Endothelial cell of umbilical vein (primary cell): ENCODE measurements around the gene MVK. TPM values are rescaled to one million over a fixed set of nuclear protein-coding genes. Genes with fewer than 3 reads are reported as not detected.

ENCODE experiments used
- BruUV-seq: library from RNA; stranded (reverse); fragments of 400-500 nt; replicated peaks from 2 replicates; lab custom pipeline; 2021; lab: Mats Ljungman, UMichigan
- CTCF ChIA-PET: fragments of 300-600, 350-600 bp; sonication (Branson Sonifier 250); formaldehyde crosslinking; loops from one replicate; lab custom pipeline; 2021; ENCODE audit warnings: antibody characterized with exemption, inconsistent platforms; lab: Charles Lee
- POLR2A ChIA-PET: fragments of 300-600, 350-600 bp; sonication (Branson Sonifier 250); formaldehyde crosslinking; loops from one replicate; lab custom pipeline; 2021; ENCODE audit warnings: antibody characterized with exemption, inconsistent platforms; lab: Charles Lee
- DNase-seq: peaks from one replicate; pipeline ENCODE4 v3.0.0-alpha.2; 2011; ENCODE audit warnings: low read depth, low spot score
- FAIRE-seq: peaks from 2 replicates; lab custom pipeline; 2011; peaks lifted over from hg19 to GRCh38; lab: Jason Lieb, UNC
- H2AFZ ChIP-seq: 2 replicates; pipeline ENCODE4 v1.6.0; 2012; ENCODE audit warnings: low read depth, low read length, control low read depth, inconsistent platforms
- H3K27ac ChIP-seq: 2 replicates; pipeline ENCODE4 v1.5.1; 2011; ENCODE audit warnings: low read depth, mild to moderate bottlenecking, control low read depth, low read length, moderate library complexity; ENCODE audit not compliant: insufficient read depth
- H3K27me3 ChIP-seq, 2 experiments: 2 replicates each; pipeline versions ENCODE4 v1.6.0 to v1.6.1; 2011; ENCODE audit warnings: low read length in 2 of 2, mixed read lengths in 1 of 2; ENCODE audit not compliant: control insufficient read depth in 2 of 2, insufficient read depth in 2 of 2
- H3K36me3 ChIP-seq, 2 experiments: 2 replicates in 1 of 2; 3 replicates in 1 of 2; pipeline ENCODE4 v1.5.1; 2011; ENCODE audit warnings: low read length in 2 of 2, mild to moderate bottlenecking in 1 of 2, moderate library complexity in 1 of 2; ENCODE audit not compliant: control insufficient read depth in 2 of 2, insufficient read depth in 2 of 2; ENCODE audit errors: extremely low read depth in 1 of 2
- H3K4me1 ChIP-seq: 3 replicates; pipeline ENCODE4 v1.5.1; 2011; ENCODE audit warnings: mild to moderate bottlenecking, low read length; ENCODE audit not compliant: control insufficient read depth, insufficient read depth; ENCODE audit errors: extremely low read depth
- H3K4me2 ChIP-seq: 2 replicates; pipeline ENCODE4 v1.6.1; 2011; ENCODE audit warnings: low read length, control low read depth, mixed read lengths; ENCODE audit not compliant: insufficient read depth
- H3K4me3 ChIP-seq, 3 experiments: fragments of 200-600 bp in 1 of 3; sonication (generic), shearing (Covaris generic) in 1 of 3; replicated peaks in 1 of 3; 2 replicates each; pipeline ENCODE4 v1.5.1; 2011 to 2016; ENCODE audit warnings: control low read depth in 3 of 3, low read length in 3 of 3, mild to moderate bottlenecking in 2 of 3, inconsistent platforms in 1 of 3, low read depth in 1 of 3, moderate library complexity in 1 of 3; ENCODE audit not compliant: insufficient read depth in 1 of 3
- H3K79me2 ChIP-seq: 2 replicates; pipeline ENCODE4 v1.6.0; 2012; ENCODE audit warnings: low read length, inconsistent platforms; ENCODE audit not compliant: control insufficient read depth, insufficient read depth
- H3K9ac ChIP-seq: replicated peaks from 2 replicates; pipeline ENCODE3; 2011; ENCODE audit warnings: low read length, control low read depth; ENCODE audit not compliant: insufficient read depth; ENCODE audit errors: extremely low read depth
- H3K9me1 ChIP-seq: replicated peaks from 3 replicates; pipeline ENCODE4 v1.6.0; 2011; ENCODE audit warnings: mild to moderate bottlenecking, low read length; ENCODE audit not compliant: control insufficient read depth, insufficient read depth; ENCODE audit errors: extremely low read depth
- H3K9me3 ChIP-seq: replicated peaks from 2 replicates; pipeline ENCODE4 v1.5.1; 2012; ENCODE audit warnings: low read length, inconsistent platforms; ENCODE audit not compliant: control insufficient read depth, insufficient read depth
- H4K20me1 ChIP-seq: replicated peaks from 2 replicates; pipeline ENCODE3; 2011; ENCODE audit warnings: mild to moderate bottlenecking, low read length; ENCODE audit not compliant: control insufficient read depth, insufficient read depth; ENCODE audit errors: extremely low read depth
- EZH2 ChIP-seq: IDR thresholded peaks from 2 replicates; pipeline ENCODE4 v1.6.1; 2012; ENCODE audit warnings: borderline replicate concordance, low read depth, mild to moderate bottlenecking, moderate library complexity, low read length, inconsistent platforms; ENCODE audit not compliant: severe bottlenecking
- GATA2 ChIP-seq: IDR thresholded peaks from 2 replicates; pipeline ENCODE4 v1.7.0; 2011; ENCODE audit warnings: low read depth, mild to moderate bottlenecking, moderate library complexity, mixed read lengths, low read length; ENCODE audit not compliant: insufficient read length, insufficient read depth
- JUN ChIP-seq: IDR thresholded peaks from 2 replicates; pipeline ENCODE4 v1.6.1; 2011; ENCODE audit warnings: borderline replicate concordance, low read depth; ENCODE audit not compliant: insufficient read length, insufficient read depth
- POLR2A ChIP-seq: IDR thresholded peaks from 2 replicates; pipeline ENCODE4 v1.6.1; 2012; ENCODE audit warnings: low read depth, mild to moderate bottlenecking, control low read depth, low read length
- POLR2AphosphoS5 ChIP-seq: IDR thresholded peaks from 2 replicates; pipeline ENCODE4 v1.6.1; 2012; ENCODE audit warnings: low read depth, mild to moderate bottlenecking, control low read depth, low read length, moderate library complexity; ENCODE audit not compliant: insufficient read depth
- dilution Hi-C: fragments of 300-500 bp; cut with MboI; formaldehyde crosslinking; loops from one replicate; pipeline ENCODE4 v1.15.0; 2019; ENCODE audit warnings: low sequenced_read_pairs; ENCODE audit not compliant: extremely low pct_ligation_motif_present
- intact Hi-C: fragments of 100-400 bp; cut with micrococcal nuclease; formaldehyde crosslinking; loops from one replicate; pipeline ENCODE4 v1.10.0; 2022
- polyA plus RNA-seq, 4 experiments: library from polyadenylated mRNA; depleted of rRNA in 3 of 4; stranded (reverse) in 3 of 4; unstranded in 1 of 4; fragments of >200 nt; gene quantifications; 2 replicates each; pipeline versions ENCODE4 v1.2.1 to v1.2.3, GENCODE V29; 2011 to 2012; ENCODE audit warnings: missing spikeins in 1 of 4
- total RNA-seq: library from RNA; stranded (reverse); gene quantifications from 2 replicates; pipeline ENCODE4 v1.2.3, GENCODE V29; 2021

The MVK gene
- total and polyA plus RNA-seq, 2 donors (not counting 3 experiments of a cell fraction or from before 2014, with no cell fraction given), result 32.6 to 42.6 TPM

DNA sequence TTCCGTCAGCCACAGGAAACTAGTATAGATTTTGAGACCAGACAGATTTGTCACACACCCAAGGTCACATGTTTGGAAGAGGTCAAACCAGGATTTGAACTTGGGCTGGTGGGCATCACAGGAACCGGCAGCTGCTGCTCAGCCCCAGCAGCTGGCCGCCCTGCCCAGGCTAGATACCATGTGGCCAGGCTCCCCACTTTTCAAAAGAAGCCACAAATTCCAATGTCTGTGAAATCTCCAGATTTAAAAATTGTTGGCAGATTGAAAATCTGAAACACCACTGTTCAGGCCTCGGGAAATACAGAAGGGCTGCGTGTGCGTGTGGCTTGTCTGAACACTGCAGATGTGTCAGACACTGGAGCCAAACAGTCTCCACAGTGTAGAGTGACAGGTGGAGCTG lies 30.7 kb upstream of the MVK start:
- dilution Hi-C loops, result no loop called here
- ChIA-PET CTCF (no interaction called here), POLR2A (no interaction called here)
- H2AFZ ChIP-seq, result no peak overlapping the region
- BruUV-seq, result no TSS peak
- no peaks in the 10 kb centered on the region for H3K36me3 ChIP-seq
- no peaks in the 10 kb centered on the region for H3K79me2 ChIP-seq
- H4K20me1 ChIP-seq, result no peaks in the 10 kb centered on the region
- no peak for TF ChIP-seq POLR2AphosphoS5
- no peak overlapping the region for H3K4me3 ChIP-seq
- H3K4me1 ChIP-seq, result peaks cover 21% of the 10 kb centered on the region
- no peak overlapping the region for H3K9ac ChIP-seq
- H3K9me3 ChIP-seq, result no peaks in the 10 kb centered on the region
- no peak overlapping the region for H3K4me2 ChIP-seq
- H3K9me1 ChIP-seq, result no peaks in the 10 kb centered on the region
- FAIRE-seq (no peak), DNase-seq (no peak)
- H3K27me3 ChIP-seq, result no peaks in the 10 kb centered on the region
- intact Hi-C loops, result no loop called here
- no peak overlapping the region for H3K27ac ChIP-seq

- Histone ChIP-seq H3K4me1 (peaks cover 13% of the 10 kb centered on the region), H3K27me3 (no peaks in the 10 kb centered on the region), H3K4me2 (no peak overlapping the region), H4K20me1 (no peaks in the 10 kb centered on the region), H3K79me2 (no peaks in the 10 kb centered on the region), H3K9ac (no peak overlapping the region), H3K36me3 (no peaks in the 10 kb centered on the region), H3K27ac (no peak overlapping the region), H3K9me1 (no peaks in the 10 kb centered on the region), H3K9me3 (no peaks in the 10 kb centered on the region), H3K4me3 (no peak overlapping the region), H2AFZ (peak overlapping the region; percentile 26)
- dilution Hi-C loops (no loop called here), intact Hi-C loops (no loop called here)
- no TSS peak for BruUV-seq
- FAIRE-seq (peak; percentile 79), DNase-seq (peak; percentile 26)
- ChIA-PET POLR2A (no interaction called here), CTCF (interaction anchor here (0.7 to 1.8 kb wide), 4 partner anchors 23 to 112 kb away, joined by 3 to 7 read pairs (median 4); no protein-coding TSS in a partner anchor)
- TF ChIP-seq POLR2AphosphoS5 (no peak), POLR2A (no peak), JUN (no peak), EZH2 (no peak), GATA2 (no peak)
Measured at GRCh38 chr12:109544955-109545531, 28.6 kb upstream of the MVK start.
